OCI-LY1 (cell line): ENCODE measurements around the gene RALGPS2.

Experiments used
- H2AFZ ChIP-seq: fragments of 200-600 bp; sonication (generic), shearing (Covaris generic); 2 replicates; pipeline ENCODE4 v1.6.0; 2014; ENCODE audit warnings: antibody characterized with exemption, mild to moderate bottlenecking, low read length
- H3F3A ChIP-seq: fragments of 200-600 bp; sonication (generic), shearing (Covaris generic); 2 replicates; pipeline ENCODE4 v1.6.0; 2014; ENCODE audit warnings: mild to moderate bottlenecking, antibody characterized with exemption, low read length, moderate library complexity; ENCODE audit not compliant: insufficient read depth
- H3K27ac ChIP-seq: fragments of 200-600 bp; sonication (generic); 2 replicates; pipeline ENCODE4 v1.5.1; 2014; ENCODE audit warnings: low read length, mixed run types, mild to moderate bottlenecking, low read depth; ENCODE audit not compliant: poor library complexity, severe bottlenecking
- H3K27me3 ChIP-seq: fragments of 200-600 bp; sonication (generic); 2 replicates; pipeline ENCODE4 v1.6.0; 2014; ENCODE audit warnings: antibody characterized with exemption, mild to moderate bottlenecking, low read length, moderate library complexity; ENCODE audit not compliant: insufficient read depth
- H3K36me3 ChIP-seq: fragments of 200-600 bp; sonication (generic); 2 replicates; pipeline ENCODE4 v1.6.1; 2014; ENCODE audit warnings: mild to moderate bottlenecking, antibody characterized with exemption, low read length, moderate library complexity, mixed read lengths; ENCODE audit not compliant: insufficient read depth
- H3K4me1 ChIP-seq: fragments of 200-600 bp; sonication (generic); 2 replicates; pipeline ENCODE4 v1.5.1; 2014; ENCODE audit warnings: mild to moderate bottlenecking, low read length, moderate library complexity; ENCODE audit not compliant: insufficient read depth, severe bottlenecking
- H3K4me2 ChIP-seq: fragments of 200-600 bp; sonication (generic), shearing (Covaris generic); 2 replicates; pipeline ENCODE4 v1.6.1; 2014; ENCODE audit warnings: low read length
- H3K4me3 ChIP-seq: fragments of 200-600 bp; sonication (generic); 2 replicates; pipeline ENCODE4 v1.5.1; 2014; ENCODE audit warnings: low read length, low read depth, mild to moderate bottlenecking, mixed read lengths; ENCODE audit not compliant: poor library complexity, severe bottlenecking
- H3K79me2 ChIP-seq: fragments of 200-600 bp; shearing (Covaris generic); 2 replicates; pipeline ENCODE4 v1.6.1; 2016; ENCODE audit warnings: mixed run types, low read length, mixed read lengths; ENCODE audit not compliant: insufficient read depth
- H3K9ac ChIP-seq: fragments of 200-600 bp; sonication (generic), shearing (Covaris generic); 2 replicates; pipeline ENCODE4 v1.6.1; 2014; ENCODE audit warnings: mild to moderate bottlenecking, low read length, mixed read lengths
- H3K9me2 ChIP-seq: fragments of 200-600 bp; sonication (generic), shearing (Covaris generic); 2 replicates; pipeline ENCODE4 v1.6.1; 2014; ENCODE audit warnings: low read depth, mild to moderate bottlenecking, low read length, mixed read lengths
- H3K9me3 ChIP-seq: fragments of 200-600 bp; shearing (Covaris generic); 2 replicates; pipeline ENCODE4 v1.6.1; 2014; ENCODE audit warnings: low read length, mixed read lengths
- H4K20me1 ChIP-seq: fragments of 200-600 bp; sonication (generic), shearing (Covaris generic); 2 replicates; pipeline ENCODE4 v1.6.0; 2016; ENCODE audit warnings: mild to moderate bottlenecking, low read length; ENCODE audit not compliant: insufficient read depth
- CTCF ChIP-seq: fragments of 200-600 bp; sonication (generic), shearing (Covaris generic); IDR thresholded peaks from 2 replicates; pipeline ENCODE4 v1.5.1; 2017; ENCODE audit warnings: mild to moderate bottlenecking, antibody characterized with exemption, low read length, moderate library complexity, mixed read lengths
- EZH2 ChIP-seq: fragments of 200-600 bp; sonication (generic), shearing (Covaris generic); IDR thresholded peaks from 2 replicates; pipeline ENCODE4 v1.8.0; 2017; ENCODE audit warnings: borderline replicate concordance, mixed run types, mild to moderate bottlenecking, antibody characterized with exemption, low read length, moderate library complexity, mixed read lengths

Gene RALGPS2

GRCh38 chr1:178899402-178899801 lies 174.4 kb downstream of the RALGPS2 start:
- Histone ChIP-seq H3K4me3 (no peak overlapping the region), H3K9me2 (no peaks in the 10 kb centered on the region), H3F3A (no peaks in the 10 kb centered on the region), H3K27ac (no peak overlapping the region), H3K36me3 (peaks cover 89% of the 10 kb centered on the region), H3K79me2 (no peaks in the 10 kb centered on the region), H3K4me2 (no peak overlapping the region), H4K20me1 (no peaks in the 10 kb centered on the region), H3K9ac (no peak overlapping the region), H2AFZ (no peak overlapping the region), H3K27me3 (no peaks in the 10 kb centered on the region), H3K4me1 (no peaks in the 10 kb centered on the region), H3K9me3 (no peaks in the 10 kb centered on the region)
- no peak for TF ChIP-seq CTCF
- TF ChIP-seq EZH2, result no peak

DNA sequence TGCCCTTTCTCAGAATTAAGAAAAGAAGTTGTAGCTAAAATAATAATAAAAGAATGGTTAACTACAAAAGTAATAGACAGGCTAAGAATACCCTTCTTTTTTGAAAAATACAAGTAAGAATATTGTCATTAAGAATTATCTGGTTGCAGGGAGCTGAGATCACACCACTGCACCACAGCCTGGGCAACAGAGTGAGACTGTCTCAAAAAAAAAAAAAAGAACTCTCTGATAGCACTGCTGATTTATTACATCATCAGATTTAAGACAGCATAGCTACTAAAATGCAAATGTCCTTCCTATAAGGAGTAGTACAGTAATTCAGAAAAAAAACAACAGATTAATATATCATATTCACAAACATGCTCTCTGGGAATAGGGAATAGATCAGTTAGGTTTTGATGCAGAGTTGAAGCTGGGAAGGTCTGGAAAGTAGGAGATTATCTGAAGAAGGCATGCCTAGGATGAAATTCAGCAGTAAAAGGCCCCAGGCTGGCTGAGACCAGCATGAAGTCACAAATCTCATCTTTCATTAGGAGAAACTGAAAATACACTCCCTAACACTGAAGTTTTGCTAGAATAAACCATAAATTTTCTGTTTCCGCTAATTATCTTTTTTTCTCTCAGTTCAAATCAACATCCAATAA lies 176.6 kb downstream of the RALGPS2 start:
- Histone ChIP-seq H3K9me3 (no peaks in the 10 kb centered on the region), H3K27me3 (no peaks in the 10 kb centered on the region), H3K9me2 (no peaks in the 10 kb centered on the region), H4K20me1 (no peaks in the 10 kb centered on the region), H3F3A (no peaks in the 10 kb centered on the region; the same call in 1 of the 2 replicates), H3K36me3 (peaks cover 93% of the 10 kb centered on the region), H3K4me1 (no peaks in the 10 kb centered on the region), H3K9ac (no peak overlapping the region), H3K79me2 (peaks cover 4% of the 10 kb centered on the region; the same call in 1 of the 2 replicates), H3K4me3 (no peak overlapping the region), H2AFZ (no peak overlapping the region), H3K4me2 (no peak overlapping the region), H3K27ac (no peak overlapping the region)
- TF ChIP-seq EZH2 (no peak), CTCF (no peak)

- Histone ChIP-seq H3K4me2 (no peak overlapping the region), H3K9ac (no peak overlapping the region), H2AFZ (no peak overlapping the region), H3K27ac (no peak overlapping the region), H3K36me3 (peaks cover 97% of the 10 kb centered on the region), H3F3A (no peaks in the 10 kb centered on the region; the same call in 1 of the 2 replicates), H3K79me2 (peaks cover 4% of the 10 kb centered on the region; the same call in 1 of the 2 replicates), H3K9me2 (no peaks in the 10 kb centered on the region), H3K4me1 (no peaks in the 10 kb centered on the region), H3K27me3 (no peaks in the 10 kb centered on the region), H3K4me3 (no peak overlapping the region), H3K9me3 (no peaks in the 10 kb centered on the region), H4K20me1 (no peaks in the 10 kb centered on the region)
- TF ChIP-seq EZH2, result no peak
- no peak for TF ChIP-seq CTCF
Measured at GRCh38 chr1:178908358-178908757, 183.3 kb downstream of the RALGPS2 start.
